Embryonic facial prominence (tissue), 1 donor: Measurements from ENCODE around the gene TGFBR3.
A peak's percentile ranks its signal among the peaks of the same experiment; 100 is the strongest.

Source experiments
- DNase-seq: peaks from one replicate; pipeline ENCODE4 v3.0.0-alpha.2; 2016; ENCODE audit errors: extremely low spot score

The TGFBR3 gene

GRCh38 chr1:91781901-91782622 lies 103.9 kb downstream of the TGFBR3 start:
- DNase-seq: no peak

DNA sequence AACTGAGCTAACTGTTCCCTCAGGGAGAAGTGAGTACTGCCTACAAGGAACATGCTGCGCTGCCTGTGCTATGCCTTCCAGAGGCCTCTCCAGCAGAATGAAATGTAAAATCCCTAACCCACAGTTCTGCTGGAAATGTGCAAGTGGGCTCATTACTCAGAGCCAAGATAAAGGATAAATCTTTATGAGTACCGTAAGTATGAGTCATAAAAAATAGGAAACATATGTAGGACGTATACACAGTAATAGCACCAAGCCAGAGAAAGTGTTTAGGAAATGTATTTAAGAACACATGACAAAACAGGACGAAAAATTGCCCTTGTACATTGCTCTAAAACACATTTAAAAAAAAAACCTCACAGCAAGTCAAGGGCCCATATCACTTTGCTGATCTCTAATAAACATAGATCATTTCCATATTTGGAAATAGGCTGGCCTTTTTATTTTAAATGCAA lies 104.6 kb downstream of the TGFBR3 start:
- DNase-seq: peak; percentile 81

GRCh38 chr1:91779548-91780021 lies 106.4 kb downstream of the TGFBR3 start:
- DNase-seq: no peak

GRCh38 chr1:91778964-91779363 lies 107.0 kb downstream of the TGFBR3 start:
- no peak for DNase-seq

- no peak for DNase-seq
Observed at GRCh38 chr1:91777630-91778300, 108.2 kb downstream of the TGFBR3 start.

GRCh38 chr1:91777196-91777595 lies 108.8 kb downstream of the TGFBR3 start:
- no peak for DNase-seq

DNA sequence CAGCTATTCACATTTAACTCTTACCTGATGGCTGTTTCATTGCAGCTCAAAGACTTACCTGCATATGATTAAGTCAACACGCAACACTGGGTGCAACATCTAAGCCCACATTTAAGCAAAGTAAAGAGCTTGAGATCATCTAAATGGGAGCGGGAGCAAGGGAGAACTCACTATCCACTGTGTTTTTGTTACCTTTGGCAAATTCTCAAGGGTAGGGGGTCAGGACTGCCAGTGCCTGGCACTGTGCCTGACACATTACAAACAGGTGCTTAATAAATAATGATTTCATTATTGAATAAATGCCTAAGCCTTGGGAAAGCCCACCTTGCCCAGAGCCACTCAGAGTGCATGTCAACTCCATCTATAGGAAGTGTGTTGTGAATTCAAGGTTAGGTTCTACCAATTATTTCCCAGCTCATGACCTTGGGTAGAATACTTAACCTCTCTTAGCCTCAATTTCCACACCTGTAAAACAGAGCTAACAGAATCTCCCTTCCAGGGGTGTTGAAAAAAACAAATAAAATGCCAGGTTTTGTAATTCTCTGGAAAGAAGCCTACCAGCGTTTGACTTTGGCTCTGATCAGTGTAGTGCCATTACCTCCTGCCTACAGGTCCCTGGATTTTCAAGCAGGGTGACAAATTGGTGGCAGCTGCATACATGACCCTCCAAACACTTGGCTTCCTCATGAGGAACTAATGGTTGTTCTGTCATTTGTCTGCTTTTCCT lies 109.7 kb downstream of the TGFBR3 start:
- no peak for DNase-seq

DNA sequence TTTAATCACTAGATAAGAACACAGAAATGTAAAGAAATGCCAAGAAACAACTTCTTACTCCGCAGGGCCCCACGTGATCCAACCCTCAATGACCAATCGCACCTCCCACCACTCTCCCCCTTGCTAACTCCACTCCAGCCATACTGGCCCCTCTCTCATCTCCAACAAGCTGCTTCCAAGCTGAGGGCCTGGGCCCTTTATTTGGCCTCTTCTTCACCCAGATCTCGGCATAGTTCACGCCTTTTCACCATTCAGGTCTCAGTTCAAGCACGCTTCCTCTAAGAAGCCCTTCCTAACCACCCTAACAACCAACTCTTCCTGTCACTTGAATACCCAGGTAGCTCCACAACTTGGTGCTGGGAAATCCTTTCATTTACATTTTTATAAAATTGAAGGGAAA lies 110.7 kb downstream of the TGFBR3 start:
- no peak for DNase-seq

GRCh38 chr1:91774520-91775203 lies 111.3 kb downstream of the TGFBR3 start:
- DNase-seq: no peak

- DNase-seq: no peak
Observed at GRCh38 chr1:91771717-91772116, 114.2 kb downstream of the TGFBR3 start.

GRCh38 chr1:91770667-91771268 lies 115.2 kb downstream of the TGFBR3 start:
- DNase-seq: no peak

- no peak for DNase-seq
Observed at GRCh38 chr1:91769742-91770141, 116.2 kb downstream of the TGFBR3 start.

GRCh38 chr1:91768786-91769725 lies 116.9 kb downstream of the TGFBR3 start:
- no peak for DNase-seq

- no peak for DNase-seq
Observed at GRCh38 chr1:91768120-91768519, 117.8 kb downstream of the TGFBR3 start.

GRCh38 chr1:91766883-91767282 lies 119.1 kb downstream of the TGFBR3 start:
- no peak for DNase-seq

DNA sequence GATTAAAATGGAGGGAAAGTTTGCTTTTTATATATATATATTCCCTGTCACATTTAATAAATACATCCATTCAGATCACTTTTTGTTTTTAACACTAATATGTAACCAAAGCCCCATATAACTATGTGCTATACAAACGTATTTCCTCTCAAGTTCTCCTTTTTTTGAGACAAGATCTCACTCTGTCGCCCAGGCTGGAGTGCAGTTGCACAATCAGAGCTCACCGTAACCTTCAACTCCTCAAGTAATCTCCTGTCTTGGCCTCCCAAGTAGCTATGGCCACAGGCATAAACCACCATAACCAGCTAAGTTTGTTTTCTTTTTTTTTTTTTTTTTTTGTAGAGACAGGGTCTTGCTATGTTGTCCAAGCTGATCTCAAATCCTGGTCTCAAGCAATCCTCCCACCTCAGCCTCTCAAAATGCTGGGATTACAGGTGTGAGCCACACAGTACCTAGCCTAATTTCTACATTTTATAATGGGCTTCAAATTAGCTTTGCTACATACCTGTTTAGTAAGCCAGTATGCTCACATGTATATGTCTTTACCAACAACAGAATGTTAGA lies 120.0 kb downstream of the TGFBR3 start:
- DNase-seq: no peak

GRCh38 chr1:91765293-91765692 lies 120.7 kb downstream of the TGFBR3 start:
- DNase-seq: no peak

DNA sequence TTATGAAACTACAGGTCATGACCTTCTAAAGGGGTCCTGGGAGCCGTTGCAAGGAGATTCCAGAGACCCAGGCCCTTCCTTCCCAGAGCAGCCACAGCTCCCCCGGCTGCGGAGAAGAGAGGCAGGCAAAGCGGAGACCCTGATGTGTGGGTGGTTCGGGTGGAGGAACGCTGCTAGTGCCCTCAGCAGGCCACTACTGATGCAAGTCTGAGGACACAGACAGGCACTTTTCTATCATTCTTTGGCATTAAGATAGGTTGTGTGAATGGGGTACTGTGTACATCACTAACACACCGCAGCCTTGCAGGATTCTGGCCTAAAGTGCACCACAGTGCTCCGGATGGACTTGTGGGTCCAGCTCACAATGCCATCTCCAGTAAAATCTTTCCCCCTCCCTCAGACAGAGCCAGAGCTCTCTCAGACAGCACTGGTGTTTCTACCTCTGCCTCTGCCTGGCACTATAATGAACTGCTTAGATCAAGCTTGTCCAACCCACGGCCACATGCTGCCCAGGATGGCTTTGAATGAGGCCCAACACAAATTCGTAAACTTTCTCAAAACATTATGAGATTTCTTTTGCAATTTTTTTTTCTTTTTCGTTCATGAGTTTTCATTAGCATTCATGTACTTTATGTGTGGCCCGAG lies 121.4 kb downstream of the TGFBR3 start:
- no peak for DNase-seq

- no peak for DNase-seq
Observed at GRCh38 chr1:91763252-91763651, 122.7 kb downstream of the TGFBR3 start.

GRCh38 chr1:91761295-91761721 lies 124.6 kb downstream of the TGFBR3 start:
- DNase-seq: no peak
